Thyroid gland (tissue), 4 donors: ENCODE measurements around the gene PDF. TPM values are rescaled to one million over a fixed set of nuclear protein-coding genes. Genes with fewer than 3 reads are reported as not detected.
"Not testable (repeated sequence)": the region's sequence is repeated elsewhere in the genome, so short reads cannot be mapped to it uniquely, and the experiment has no call there.

ENCODE experiments used
- DNase-seq, 2 donors: peaks; one replicate each; pipeline ENCODE4 v3.0.0-alpha.2; 2019
- H3K27ac ChIP-seq, 3 donors: fragments of 200-600 bp; sonication (generic); 1 replicate in 2 of 3; 2 replicates in 1 of 3; pipeline ENCODE4 v1.5.1; 2016 to 2019; ENCODE audit warnings: mild to moderate bottlenecking in 1 of 3, moderate library complexity in 1 of 3
- H3K27me3 ChIP-seq: fragments of 200-600 bp; sonication (generic); one replicate; pipeline ENCODE4 v1.5.1; 2019
- H3K36me3 ChIP-seq, 2 donors: fragments of 200-600 bp; sonication (generic); one replicate each; pipeline ENCODE4 v1.5.1; 2016 to 2019
- H3K4me1 ChIP-seq, 2 donors: fragments of 200-600 bp; sonication (generic); one replicate each; pipeline ENCODE4 v1.5.1; 2017 to 2019
- H3K4me3 ChIP-seq, 3 donors: fragments of 200-600 bp; sonication (generic); replicated peaks in 1 of 3; 1 replicate in 2 of 3; 2 replicates in 1 of 3; pipeline ENCODE4 v1.5.1; 2016; ENCODE audit warnings: mild to moderate bottlenecking in 1 of 3
- H3K9me3 ChIP-seq: fragments of 200-600 bp; sonication (generic); one replicate; pipeline ENCODE4 v1.5.1; 2017
- POLR2A ChIP-seq, 2 donors: fragments of 450-650 bp; IDR thresholded peaks; one replicate each; pipeline ENCODE4 v1.6.1; 2017; ENCODE audit warnings: antibody characterized with exemption in 2 of 2, mild to moderate bottlenecking in 2 of 2, moderate library complexity in 1 of 2
- WGBS, 2 donors: methylation state at CpG; one replicate each; pipeline ENCODE4 v1.1.5; 2017; 5-methylcytosine and 5-hydroxymethylcytosine counted together
- intact Hi-C: fragments of 100-400 bp; cut with DNase I; formaldehyde crosslinking; loops from one replicate; pipeline ENCODE4 v1.15.1; 2023
- total RNA-seq, 4 donors: library from RNA; depleted of rRNA; stranded (reverse); fragments of >200 nt; gene quantifications; one replicate each; pipeline ENCODE4 v1.2.3, GENCODE V29; 2016
- TF ChIP-seq, protein P1 (sequence below), 6 experiments: fragments of 200-600 bp in 3 of 6; fragments of 450-650 bp in 3 of 6; sonication (generic) in 3 of 6; IDR thresholded peaks; one replicate each; pipeline ENCODE4 v1.5.1; 2016 to 2019; ENCODE audit warnings: antibody characterized with exemption in 6 of 6, mild to moderate bottlenecking in 2 of 6, inconsistent platforms in 1 of 6, moderate library complexity in 1 of 6

PDF gene
- total RNA-seq, 4 donors from 2014 or later, result 35.2 to 57.0 (median 51.0) TPM

DNA sequence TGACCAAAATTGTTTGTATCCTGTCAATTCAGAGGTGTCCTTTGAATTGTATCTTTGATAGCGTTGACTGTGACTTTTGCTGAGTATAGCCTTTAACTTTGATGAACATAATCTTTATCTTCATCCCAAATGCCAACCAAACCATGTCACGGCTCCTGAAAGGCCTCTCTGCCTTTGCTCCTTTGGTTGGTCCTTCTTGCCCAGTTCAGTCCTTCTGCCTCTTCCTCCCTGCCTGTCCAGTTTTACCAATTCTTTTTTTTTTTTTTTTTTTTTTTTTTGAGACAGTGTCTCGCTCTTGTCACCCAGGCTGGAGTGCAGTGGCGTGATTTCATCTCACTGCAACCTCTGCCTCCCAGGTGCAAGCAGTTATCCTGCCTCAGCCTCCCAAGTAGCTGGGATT is 32.1 kb downstream of the PDF start:
- peaks cover 60 to 65% of the 10 kb centered on the region in 2 donors for H3K4me1 ChIP-seq
- no peaks in the 10 kb centered on the region for H3K27me3 ChIP-seq
- WGBS, 2 donors, result 98 to 100% methylated on average over 4 of the region's 4 CpGs
- peak overlapping the region; percentile 67 to 92 (median 88) for H3K27ac ChIP-seq
- intact Hi-C loops, result no loop called here
- no peak for DNase-seq
- no peak overlapping the region for H3K4me3 ChIP-seq
- no peaks in the 10 kb centered on the region for H3K36me3 ChIP-seq
- TF ChIP-seq POLR2A (IDR thresholded peaks at IDR 0.05), result no peak
- TF ChIP-seq, protein P1, sequence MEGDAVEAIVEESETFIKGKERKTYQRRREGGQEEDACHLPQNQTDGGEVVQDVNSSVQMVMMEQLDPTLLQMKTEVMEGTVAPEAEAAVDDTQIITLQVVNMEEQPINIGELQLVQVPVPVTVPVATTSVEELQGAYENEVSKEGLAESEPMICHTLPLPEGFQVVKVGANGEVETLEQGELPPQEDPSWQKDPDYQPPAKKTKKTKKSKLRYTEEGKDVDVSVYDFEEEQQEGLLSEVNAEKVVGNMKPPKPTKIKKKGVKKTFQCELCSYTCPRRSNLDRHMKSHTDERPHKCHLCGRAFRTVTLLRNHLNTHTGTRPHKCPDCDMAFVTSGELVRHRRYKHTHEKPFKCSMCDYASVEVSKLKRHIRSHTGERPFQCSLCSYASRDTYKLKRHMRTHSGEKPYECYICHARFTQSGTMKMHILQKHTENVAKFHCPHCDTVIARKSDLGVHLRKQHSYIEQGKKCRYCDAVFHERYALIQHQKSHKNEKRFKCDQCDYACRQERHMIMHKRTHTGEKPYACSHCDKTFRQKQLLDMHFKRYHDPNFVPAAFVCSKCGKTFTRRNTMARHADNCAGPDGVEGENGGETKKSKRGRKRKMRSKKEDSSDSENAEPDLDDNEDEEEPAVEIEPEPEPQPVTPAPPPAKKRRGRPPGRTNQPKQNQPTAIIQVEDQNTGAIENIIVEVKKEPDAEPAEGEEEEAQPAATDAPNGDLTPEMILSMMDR (IDR thresholded peaks at IDR 0.05), result no peak
- H3K9me3 ChIP-seq, result no peaks in the 10 kb centered on the region

DNA sequence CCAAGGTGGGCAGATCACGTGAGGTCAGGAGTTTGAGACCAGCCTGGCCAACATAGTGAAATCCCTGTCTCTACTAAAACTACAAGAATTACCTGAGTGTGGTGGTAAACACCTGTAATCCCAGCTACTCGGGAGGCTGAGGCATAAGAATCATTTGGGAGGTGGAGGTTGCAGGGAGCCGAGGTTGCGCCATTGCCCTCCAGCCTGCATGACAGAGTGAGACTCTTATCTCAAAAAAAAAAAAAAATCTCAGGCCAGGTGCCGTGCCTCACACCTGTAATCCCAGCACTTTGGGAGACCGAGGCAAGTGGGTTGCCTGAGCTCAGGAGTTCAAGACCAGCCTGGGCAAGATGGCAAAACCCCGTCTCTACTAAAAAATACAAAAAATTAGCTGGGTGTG is 33.6 kb downstream of the PDF start:
- 96 to 97% methylated on average over 7 of the region's 7 CpGs for WGBS, 2 donors
- H3K9me3 ChIP-seq, H3K36me3 ChIP-seq, H3K27me3 ChIP-seq, DNase-seq, intact Hi-C loops, H3K4me3 ChIP-seq, H3K27ac ChIP-seq: not testable (repeated sequence)
- H3K4me1 ChIP-seq, result peaks cover 59 to 63% of the 10 kb centered on the region in 2 donors

DNA sequence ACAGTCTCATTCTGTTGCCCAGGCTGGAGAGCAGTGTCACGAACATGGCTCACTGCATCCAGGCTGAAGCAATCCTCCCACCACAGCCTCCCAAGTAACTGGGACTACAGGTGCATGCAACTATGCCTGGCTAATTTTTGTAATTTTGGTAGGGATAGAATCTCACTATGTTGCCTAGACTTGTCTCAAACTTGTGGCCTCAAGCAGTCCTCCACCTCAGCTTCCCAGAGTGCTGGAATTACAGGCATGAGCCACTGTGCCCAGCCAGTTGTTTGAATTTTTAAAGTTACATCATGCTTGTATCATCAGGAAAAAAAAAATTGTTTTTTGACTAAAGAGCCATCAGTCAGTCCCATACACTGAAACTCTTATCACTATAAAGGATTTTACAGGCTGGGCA is 36.3 kb downstream of the PDF start:
- DNase-seq, result no peak
- no peak overlapping the region for H3K4me3 ChIP-seq
- TF ChIP-seq, protein P1 (IDR thresholded peaks at IDR 0.05), result no peak
- TF ChIP-seq POLR2A (IDR thresholded peaks at IDR 0.05), result no peak
- no peaks in the 10 kb centered on the region for H3K9me3 ChIP-seq
- no peaks in the 10 kb centered on the region for H3K36me3 ChIP-seq
- H3K27ac ChIP-seq, result peak overlapping the region in 1 of 3 donors; percentile 44
- intact Hi-C loops, result no loop called here
- no peaks in the 10 kb centered on the region for H3K27me3 ChIP-seq
- 87 to 95% methylated on average over 1 of the region's 1 CpG for WGBS, 2 donors
- peaks cover 40 to 46% of the 10 kb centered on the region in 2 donors for H3K4me1 ChIP-seq

DNA sequence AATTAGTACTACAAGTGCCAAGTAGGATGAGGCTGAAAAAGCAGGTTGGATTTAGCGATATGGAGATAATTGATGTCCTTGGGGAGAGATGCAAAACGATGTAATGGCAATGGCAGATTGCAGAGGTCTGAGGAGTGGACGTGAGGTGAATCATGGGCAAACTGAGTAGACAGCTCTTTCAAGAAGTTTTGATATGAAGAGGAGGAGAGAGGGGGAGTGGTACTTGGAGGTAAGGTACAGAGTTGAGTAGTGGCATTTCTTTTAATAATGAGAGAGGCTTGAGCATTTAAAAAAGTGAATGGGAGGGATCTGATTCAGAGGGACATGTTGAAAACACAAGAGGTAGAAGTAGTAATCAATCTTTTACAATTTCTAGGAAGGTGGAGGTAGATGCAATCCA is 37.0 kb downstream of the PDF start:
- Histone ChIP-seq H3K9me3 (no peaks in the 10 kb centered on the region), H3K4me1 (peaks cover 36 to 41% of the 10 kb centered on the region in 2 donors), H3K27ac (peak overlapping the region in 2 of 3 donors; percentile 39 to 44), H3K27me3 (no peaks in the 10 kb centered on the region), H3K4me3 (no peak overlapping the region), H3K36me3 (no peaks in the 10 kb centered on the region)
- WGBS, 2 donors, result 58 to 69% methylated on average over 3 of the region's 3 CpGs
- intact Hi-C loops, result no loop called here
- no peak for DNase-seq
- TF ChIP-seq POLR2A (IDR thresholded peaks at IDR 0.05), result no peak
- TF ChIP-seq, protein P1 (IDR thresholded peaks at IDR 0.05), result no peak

DNA sequence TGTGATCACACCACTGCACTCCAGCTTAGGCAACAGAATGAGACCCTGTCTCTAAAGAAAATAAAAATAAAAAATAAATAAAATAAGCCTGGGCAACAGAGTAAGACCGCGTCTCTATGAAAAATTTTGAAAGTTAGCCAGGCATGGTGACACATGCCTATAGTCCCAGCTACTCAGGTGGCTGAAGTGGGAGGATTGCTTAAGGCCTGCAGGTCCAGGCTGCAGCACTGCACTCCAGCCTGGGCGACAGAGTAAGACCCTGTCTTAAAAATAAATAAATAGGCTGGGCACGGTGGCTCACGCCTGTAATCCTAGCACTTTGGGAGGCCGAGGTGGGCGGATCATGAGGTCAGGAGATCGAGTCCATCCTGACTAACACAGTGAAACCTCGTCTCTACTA is 38.7 kb downstream of the PDF start:
- Histone ChIP-seq H3K27ac (peak overlapping the region; percentile 8 to 50 (median 14)), H3K4me1 (peaks cover 31 to 41% of the 10 kb centered on the region in 2 donors)
- H3K27me3 ChIP-seq, H3K36me3 ChIP-seq, H3K4me3 ChIP-seq, intact Hi-C loops, H3K9me3 ChIP-seq: not testable (repeated sequence)
- peak; percentile 42 to 43 for DNase-seq
- 73 to 76% methylated on average over 9 of the region's 9 CpGs for WGBS, 2 donors

DNA sequence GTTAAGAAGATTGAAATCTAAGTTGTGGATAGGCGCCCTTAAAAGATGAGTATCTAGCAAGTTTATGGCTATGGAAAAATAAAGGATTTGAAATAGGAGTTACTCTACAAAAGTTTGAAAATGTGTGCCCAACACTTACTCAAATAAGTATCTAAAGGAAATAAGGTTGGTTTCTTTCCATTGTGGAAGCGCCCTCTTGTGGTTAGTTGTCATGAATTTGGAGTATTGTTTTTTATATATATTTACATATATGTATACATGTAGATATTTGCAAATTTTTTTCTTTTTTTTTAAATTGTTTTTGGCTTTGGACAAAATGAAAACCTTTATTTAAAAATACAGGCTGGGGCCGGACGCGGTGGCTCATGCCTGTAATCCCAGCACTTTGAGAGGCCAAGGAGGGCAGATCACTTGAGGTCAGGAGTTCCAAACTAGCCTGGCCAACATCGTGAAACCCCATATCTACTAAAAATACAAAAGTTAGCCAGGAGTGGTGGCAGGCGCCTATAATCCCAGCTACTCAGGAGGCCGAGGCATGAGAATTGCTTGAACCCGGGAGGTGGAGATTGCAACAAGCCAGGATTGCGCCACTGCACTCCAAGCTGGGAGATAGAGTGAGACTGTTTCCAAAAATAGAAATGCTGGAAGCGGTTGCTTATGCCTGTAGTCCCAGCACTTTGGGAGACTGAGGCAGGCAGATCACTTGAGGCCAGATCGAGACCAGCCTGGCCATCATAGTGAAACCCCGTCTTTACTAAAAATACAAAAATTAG is 43.3 kb downstream of the PDF start:
- Histone ChIP-seq H3K4me1 (peaks cover 10 to 20% of the 10 kb centered on the region in 2 donors), H3K27me3 (no peaks in the 10 kb centered on the region), H3K9me3 (no peaks in the 10 kb centered on the region), H3K4me3 (no peak overlapping the region), H3K27ac (peak overlapping the region; percentile 20 to 64 (median 47)), H3K36me3 (peaks cover 12 to 14% of the 10 kb centered on the region in 2 donors)
- intact Hi-C loops, result loop anchor here (5.0 kb wide), 1 partner anchor 135 kb away; no protein-coding TSS in a partner anchor
- WGBS, 2 donors, result 65 to 67% methylated on average over 13 of the region's 13 CpGs
- peak; percentile 19 to 30 for DNase-seq
- TF ChIP-seq, protein P1 (IDR thresholded peaks at IDR 0.05), result peak; percentile 29 to 71 (median 52)
- no peak for TF ChIP-seq POLR2A (IDR thresholded peaks at IDR 0.05)
